ENCODE data around the gene ACYP2.
A peak's percentile ranks its signal among the peaks of the same experiment; 100 is the strongest.
"Not testable (repeated sequence)": the region's sequence is repeated elsewhere in the genome, so short reads cannot be mapped to it uniquely, and the experiment has no call there.

The ACYP2 gene

DNA sequence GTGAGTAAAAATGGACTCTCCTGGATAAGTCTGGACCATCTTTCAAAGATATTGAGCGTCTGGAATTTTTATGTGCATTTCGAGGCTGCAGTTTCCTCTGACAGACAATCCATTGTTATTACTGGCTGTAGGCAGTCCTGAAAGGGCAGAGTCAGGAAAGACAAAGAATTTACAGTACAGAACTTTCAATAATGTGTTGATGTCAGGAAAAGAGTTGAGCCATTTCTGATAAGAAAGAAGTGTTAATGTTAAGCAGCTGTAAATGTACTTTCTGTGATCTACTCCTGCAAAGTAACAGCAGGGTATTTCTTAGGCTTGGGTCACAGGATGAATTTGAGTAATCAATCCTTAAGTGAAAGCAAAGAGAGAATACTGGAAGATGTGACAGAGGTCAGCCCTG lies 110.8 kb downstream of the ACYP2 start:
- peak; percentile 25 for DNase-seq (ENCODE audit: low spot score)

DNA sequence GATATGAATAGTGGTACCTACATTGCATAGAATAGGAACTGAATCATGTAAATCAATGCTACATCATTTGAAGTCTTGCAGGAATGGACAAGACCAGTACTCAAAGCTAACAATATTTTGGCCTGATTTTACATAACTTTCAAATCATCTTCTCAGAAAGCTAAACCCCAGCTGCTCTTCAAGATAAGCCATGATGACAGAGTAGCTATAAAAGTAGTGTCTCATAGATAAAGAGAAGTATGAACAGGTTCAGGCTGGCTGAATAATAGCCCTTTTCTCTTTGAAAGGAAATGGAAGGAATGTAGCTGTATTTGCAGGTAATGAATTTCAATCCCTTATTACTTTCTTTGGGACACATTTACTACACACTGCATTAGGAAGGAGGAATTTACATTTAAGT lies 112.4 kb downstream of the ACYP2 start:
- DNase-seq (ENCODE audit: low spot score) = no peak

DNA sequence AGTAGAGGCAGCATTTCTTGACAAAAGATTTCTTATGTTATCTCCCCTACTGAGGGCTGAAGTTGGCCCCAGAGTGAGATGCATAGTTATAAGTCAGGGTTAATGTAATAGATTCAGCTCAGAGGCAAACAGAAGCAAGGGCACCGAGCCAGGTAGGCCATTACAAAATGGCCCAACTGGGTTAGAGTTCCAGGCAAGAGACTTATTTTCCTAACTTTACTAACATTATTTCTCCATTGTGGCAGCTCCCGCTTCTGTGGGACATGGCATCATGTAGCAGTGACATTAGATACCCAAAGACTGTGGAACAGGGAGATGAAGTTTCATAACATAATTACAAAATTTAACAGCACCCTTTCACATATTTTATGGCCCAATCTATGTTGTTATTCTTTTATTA lies 113.5 kb downstream of the ACYP2 start:
- DNase-seq (ENCODE audit: low spot score) = no peak

DNA sequence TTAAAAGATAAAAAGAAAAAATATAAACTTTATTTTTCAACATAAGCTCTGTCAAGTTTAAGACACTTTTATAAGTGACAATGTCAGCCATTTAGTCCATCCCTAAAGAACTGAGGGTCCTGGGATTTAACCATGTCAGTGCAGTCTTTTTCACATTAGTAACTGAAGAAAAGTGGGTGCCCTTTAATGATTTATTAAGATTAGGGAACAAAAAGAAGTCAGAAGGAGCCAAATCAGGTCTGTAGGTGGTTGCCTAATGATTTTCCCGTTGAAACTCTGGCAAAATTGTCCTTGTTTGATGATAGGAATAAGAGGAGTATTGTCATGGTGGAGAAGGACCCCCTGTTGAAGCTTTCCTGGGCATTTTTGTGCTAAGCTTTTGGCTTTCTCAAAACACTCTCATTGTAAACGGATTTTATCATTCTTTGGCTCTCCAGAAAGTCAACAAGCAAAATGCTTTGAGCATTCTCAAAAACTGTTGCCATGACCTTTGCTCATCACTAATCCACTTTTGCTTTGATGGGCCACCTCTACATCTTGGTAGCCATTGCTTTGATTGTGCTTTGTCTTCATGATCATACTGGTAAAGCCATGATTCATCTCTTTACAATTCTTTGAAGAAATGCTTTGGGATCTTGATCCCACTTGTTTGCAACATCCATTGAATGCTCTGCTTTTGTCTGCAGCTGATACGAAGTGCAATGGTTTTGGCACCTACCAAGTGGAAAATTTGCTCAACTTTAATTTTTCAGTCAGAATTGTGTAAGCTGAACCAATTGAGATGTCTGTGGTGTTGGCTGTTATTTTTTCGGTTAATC lies 118.6 kb downstream of the ACYP2 start:
- DNase-seq (ENCODE audit: low spot score) = no peak

DNA sequence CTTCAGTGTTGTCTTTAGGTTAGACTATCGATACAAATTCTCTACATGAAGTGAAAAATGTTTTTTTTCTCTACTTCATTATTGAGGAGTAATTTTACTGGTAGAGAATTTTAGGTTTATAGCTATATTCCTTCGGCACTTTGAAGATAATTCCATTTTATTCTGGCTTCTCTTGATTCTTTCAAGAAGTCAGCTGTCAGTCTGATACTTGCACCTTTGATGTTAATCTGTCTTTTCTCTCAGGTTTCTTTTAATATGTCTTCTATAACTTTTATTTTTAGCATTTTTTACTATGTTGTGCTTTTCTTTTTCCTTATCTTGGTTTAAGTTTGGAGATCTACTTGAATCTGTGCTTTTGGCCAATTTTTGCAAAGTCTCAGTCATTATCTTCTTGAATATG lies 122.0 kb downstream of the ACYP2 start:
- no peak for DNase-seq (ENCODE audit: low spot score)

DNA sequence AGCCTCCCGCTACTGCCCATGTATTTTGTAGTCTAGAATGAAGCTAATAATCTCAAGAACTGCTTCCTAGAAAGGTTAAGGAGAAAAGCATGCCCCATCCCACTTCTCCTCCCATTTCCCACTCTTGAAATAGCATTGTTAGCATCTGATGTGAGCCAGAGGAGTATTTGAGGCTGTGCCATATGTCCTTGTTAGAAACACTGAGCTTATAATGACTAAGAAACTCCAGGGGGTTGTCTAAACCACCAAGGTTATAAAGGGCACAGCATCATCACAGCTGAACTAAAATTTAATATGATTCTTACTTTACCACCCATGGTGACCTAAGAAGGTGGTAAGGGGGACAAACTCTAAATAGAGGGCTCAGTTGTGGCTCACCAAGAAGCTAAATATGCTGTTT lies 124.0 kb downstream of the ACYP2 start:
- DNase-seq (ENCODE audit: low spot score) = no peak

DNA sequence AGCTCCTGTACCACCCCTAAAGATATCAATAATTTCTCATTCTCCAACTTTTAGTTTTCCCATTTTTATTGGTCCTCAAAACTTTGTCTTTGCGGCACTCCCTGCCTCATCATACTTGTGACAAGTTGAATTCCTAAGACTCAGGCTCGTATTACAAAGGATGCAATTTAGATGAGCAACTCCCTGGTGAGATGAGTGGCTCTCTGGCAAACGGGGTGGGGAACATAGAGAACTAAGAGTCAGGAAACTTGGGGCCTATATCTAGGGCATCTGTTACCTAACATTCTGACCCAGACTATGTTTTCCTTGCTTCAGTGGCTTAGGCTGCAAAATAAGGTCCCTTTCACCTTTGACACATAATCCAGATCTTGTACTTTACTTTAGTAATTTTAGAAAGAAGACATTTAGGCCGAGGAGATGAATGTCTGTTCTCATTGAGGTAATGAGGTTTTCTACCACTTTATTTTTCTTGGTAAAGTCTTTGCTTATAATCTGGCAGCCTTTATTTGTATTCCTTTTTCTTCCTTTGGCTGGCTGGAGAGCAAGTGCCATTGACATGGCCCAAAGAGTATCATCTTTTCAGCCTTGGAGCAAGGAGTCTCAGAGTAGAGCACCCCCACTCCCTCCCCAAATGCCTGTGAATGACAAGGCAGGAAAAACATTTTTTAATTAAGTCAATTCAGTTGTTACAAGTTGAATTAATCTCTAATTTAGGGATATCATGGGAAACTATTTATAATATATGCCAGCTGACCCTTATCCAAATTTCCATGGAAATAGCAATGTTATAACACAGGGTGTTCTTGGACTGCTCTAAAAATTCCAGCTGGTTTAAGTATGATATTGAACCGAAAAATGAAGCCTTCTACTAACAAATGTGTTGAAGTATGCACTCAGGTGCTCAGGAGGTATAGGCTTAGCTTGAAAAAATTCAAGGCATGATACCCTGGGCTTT lies 125.4 kb downstream of the ACYP2 start:
- no peak for DNase-seq (ENCODE audit: low spot score)

DNA sequence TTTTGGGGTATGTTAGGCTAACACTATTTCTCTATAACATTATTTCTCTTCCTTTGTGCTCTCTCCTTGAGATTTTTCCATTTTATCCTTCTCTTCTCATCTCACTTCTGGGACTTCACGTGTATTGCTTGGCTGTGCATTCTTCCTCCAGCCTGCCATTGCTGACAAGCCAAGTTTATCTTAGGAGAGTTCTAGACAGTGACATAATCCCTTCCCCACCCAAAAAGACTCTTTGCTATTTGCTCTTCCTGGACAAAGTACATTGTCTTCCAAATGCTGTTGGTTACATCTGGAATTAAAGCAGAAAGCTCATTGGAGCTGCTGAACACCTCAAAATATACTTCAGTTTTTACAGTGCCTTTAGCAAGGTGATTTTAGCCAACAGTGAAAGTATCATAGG lies 131.7 kb downstream of the ACYP2 start:
- DNase-seq (ENCODE audit: low spot score) = no peak

DNA sequence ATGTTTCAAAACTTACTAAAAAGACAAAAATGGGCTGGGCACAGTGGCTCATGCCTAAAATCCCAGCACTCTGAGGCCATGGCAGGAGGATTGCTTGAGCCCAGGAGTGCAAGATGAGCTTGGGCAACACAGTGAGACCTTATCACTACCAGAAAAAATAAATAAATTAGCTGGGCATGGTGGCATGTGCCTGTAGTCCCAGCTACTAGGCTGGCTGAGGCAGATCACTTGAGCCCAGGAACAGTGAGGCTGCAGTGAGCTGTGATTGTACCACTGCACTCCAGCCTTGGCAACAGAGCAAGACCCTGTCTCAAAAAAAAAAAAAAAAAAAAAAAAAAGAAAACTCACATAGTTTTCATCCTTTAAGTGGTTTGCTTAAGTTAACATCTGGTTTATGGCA lies 134.2 kb downstream of the ACYP2 start:
- no peak for DNase-seq (ENCODE audit: low spot score)

DNA sequence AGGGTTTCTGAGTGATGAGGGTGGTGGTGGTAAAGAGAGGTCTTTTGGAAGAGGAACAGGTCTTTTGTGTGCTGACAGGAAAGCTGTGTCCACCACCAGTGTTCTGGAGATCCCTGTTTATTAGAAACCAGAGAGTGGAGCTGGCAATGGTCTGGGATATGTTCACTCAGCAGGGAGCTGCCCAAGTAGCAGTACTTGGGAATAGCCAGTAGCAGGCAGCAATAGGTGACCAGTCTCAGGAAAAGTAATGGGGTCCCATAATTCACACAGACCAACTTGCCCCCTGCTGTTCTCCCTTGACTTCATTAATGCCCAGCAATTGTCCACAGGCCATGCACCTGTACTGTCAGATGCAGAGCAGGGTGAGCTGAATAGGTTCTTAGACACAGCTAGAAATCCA lies 138.8 kb downstream of the ACYP2 start:
- no peak for DNase-seq (ENCODE audit: low spot score)

DNA sequence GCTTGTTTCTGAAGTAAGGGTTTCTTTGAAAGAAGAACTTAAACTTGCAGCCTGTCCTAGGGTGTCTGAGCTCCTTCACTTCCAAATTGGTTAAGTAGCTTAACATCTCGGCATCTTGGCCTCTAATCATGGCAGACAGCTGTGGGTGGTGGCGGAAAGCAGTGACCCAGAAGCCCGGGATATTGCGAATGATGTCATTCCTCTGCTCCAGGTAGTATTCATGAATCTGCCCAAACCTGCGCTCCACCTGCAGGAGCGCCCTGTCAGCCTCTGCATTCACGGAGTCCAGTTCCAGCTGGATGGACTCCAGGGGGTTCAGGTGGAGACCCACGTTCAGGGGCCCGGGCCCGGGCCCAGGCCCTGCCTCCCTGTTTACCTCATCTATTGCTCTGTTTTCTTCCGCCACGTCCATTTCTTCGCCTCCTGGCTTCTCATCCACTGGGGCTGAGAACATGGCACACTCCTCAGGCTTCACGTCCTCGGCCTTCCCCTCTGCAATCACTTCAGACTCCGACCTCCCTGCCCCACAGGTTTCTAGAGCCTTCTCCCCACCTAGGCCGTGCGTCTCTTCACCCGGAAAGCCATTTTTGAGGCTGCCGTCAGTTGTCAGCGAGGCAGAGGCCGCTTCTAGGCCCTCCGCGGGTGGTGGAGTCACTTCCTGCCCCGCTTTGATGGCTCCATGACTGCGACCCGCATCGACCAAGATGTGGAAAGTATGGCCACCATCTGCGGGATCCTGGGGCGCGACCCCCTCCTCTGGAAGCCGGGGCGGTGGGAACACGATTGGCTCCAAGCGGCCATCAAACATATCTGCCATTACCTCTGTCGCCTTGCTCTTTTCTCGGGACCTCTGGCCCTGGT lies 140.0 kb downstream of the ACYP2 start:
- no peak for DNase-seq (ENCODE audit: low spot score)

DNA sequence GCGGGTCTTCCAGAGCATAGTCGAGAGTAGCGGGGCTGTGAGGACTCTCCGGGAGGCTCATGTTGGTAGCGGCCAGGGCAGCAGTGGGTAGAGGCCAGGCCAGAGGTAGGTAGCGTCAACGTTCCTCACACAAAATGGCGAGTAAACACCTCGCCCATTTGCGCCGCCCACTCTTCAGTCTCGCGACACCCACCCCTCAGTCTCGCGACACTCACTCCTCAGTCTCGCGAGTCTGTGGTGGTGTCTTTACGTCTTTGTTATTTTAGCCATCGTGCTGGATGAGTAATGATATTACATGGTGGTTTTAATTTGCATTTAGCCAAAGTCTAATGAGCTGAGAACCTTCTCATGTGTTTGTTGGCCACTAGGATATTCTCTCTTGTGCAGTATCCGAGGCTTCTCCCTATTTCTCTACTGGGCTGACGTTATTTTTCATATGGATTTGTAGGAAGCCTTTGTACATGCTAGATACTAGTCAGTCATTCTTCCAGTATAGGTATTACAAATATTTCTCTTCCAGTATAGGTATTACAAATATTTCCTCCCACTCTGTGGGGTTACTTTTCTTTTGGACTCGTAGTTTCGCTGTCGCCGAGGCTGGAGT lies 140.8 kb downstream of the ACYP2 start, which contains the start of gene TSPYL6:
TSS of gene TSPYL6 (minus strand) at position 139 of the 604 bp plus-strand sequence. CDS start at position 61, 78 bp downstream.
- DNase-seq (ENCODE audit: low spot score) = no peak

DNA sequence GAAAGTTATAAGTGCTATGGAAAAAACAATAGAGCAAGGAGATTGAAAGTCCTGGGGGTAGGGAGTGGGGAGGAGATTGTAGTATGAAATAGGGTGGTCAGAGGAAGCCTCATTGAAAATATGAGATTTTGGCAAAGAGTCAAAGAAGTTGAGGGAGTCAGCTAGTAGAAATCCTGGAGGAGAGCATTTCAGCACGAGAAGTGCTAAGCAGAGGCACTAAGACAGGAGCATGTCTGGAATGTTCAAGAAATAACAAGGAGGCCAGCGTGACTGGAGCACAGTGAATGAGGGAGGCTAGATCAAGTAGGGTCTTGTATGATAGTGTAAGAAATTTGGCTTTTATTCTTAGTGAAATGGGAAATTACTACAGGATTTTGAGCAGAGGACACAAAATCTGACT lies 142.8 kb downstream of the ACYP2 start:
- no peak for DNase-seq (ENCODE audit: low spot score)

DNA sequence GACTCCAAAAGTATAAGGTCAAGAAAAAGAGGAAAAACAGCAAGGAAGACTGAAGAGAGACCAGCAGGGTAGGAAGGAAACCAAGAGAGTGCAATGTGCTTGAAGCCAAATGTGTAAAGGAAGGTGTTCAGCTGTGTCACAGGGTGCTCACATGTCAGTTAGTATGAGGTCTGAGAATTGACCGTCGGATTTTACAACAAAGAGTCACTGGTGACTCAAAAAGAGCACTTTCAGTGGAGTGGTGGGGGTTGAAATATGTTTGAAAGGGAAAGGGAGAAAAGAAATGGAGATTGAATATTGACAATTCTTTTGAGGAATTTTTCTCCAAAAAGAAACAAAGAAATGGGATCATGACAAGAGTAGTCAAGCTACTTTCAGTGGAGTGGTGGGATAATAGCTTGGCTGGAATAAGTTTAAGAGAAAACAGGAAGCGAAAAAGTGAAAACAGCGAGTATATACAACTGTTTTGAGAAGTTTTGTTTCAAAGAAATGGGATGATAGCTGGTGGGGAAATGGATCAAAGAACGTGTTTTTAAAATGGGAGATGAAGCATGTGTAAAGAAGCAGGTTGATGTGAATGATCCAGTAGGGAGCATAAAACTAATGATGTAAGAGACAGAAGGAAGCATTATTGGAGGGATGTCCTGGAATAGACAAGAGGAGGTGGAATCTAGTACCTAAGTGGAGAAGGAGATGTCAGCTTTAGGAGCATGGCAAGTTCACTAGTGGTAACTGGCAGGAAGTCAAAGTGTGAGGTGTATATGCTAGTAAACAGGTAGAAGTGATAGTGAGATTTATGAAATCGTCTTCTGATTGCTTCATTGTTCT lies 144.2 kb downstream of the ACYP2 start:
- no peak for DNase-seq (ENCODE audit: low spot score)

DNA sequence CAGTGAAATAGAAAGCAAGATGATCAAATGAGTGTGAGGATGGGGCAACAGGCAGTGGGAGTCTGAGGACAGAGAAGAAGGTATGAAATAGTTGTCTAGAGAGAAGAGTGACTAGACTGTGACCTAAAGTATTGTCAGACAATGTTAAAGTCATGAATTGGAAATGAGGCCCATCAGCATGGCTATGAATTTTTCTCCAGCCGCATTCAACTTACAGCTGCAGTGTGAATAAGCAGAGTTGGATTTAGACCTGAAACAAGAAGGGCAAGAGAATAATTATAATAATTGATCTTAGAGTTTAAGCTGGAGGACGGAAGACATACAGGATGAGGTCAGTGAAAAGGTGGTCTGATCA lies 144.8 kb downstream of the ACYP2 start:
- DNase-seq (ENCODE audit: low spot score) = no peak

DNA sequence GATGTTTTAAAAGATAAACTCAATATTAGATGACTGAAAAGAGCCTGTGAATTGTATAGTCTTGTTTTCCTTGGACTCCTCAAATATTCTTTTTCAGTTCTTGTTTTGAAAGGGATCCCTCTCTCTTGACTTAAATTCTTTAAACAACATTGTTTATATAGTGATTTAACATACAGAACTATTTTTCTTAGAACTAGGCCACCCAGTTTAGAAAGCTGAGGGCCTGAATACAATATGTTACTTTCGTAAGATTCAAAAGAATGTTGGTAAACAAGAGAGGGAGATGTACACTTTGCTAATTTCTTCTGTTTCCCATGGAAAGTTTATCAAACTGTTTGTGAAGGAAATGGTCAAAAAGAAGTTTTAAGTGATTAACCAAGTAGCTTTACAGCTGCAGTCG lies 146.1 kb downstream of the ACYP2 start:
- DNase-seq (ENCODE audit: low spot score) = no peak

DNA sequence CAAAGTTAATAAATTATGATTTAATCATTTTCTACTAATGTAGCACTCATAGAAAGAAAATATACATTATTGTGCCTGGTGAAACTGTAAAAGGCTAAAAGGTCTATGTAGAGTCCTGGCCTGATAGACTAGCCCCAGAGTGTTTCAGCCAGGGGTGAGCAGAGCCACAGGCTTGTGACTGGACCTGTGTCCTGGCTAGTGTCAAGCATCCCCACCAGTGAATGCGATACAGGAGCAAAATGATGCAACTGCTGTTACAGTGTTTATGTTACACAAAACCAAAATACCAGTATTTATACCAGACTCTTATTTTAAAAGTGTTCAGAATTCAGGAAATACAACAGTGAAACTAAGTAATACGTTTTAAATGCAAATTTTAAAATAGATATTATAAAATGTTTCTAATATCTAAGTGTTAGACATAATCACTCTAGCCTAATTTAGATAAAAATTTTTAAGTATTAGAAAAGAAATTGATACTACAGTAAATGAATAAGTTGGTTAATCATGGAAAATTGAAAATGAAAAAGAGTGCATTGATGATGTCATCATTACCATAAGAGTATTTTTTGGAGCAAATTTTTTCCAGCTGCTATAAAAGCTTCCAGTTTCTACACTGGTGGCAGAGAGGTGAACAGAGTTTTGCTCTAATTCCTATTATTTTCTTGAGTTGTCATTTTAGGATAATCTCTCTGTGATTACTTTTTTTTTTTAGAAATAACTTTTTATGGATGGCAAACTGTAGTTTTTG lies 146.8 kb downstream of the ACYP2 start:
- DNase-seq (ENCODE audit: low spot score) = no peak

DNA sequence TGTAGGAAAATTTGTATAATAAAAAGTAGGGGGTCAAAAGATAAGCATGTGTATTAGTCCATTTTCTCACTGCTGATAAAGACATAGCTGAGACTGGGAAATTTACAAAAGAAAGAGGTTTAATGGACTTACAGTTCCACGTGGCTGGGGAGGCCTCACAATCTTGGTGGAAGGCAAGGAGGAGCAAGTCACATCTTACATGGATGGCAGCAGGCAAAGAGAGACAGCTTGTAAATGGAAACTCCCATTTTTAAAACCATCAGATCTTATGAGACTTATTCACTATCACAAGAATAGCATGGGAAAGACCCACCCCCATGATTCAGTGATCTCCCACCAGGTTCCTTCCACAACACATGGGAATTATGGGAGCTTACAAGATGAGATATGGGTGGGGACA lies 149.7 kb downstream of the ACYP2 start:
- not testable (repeated sequence) for DNase-seq (ENCODE audit: low spot score)

DNA sequence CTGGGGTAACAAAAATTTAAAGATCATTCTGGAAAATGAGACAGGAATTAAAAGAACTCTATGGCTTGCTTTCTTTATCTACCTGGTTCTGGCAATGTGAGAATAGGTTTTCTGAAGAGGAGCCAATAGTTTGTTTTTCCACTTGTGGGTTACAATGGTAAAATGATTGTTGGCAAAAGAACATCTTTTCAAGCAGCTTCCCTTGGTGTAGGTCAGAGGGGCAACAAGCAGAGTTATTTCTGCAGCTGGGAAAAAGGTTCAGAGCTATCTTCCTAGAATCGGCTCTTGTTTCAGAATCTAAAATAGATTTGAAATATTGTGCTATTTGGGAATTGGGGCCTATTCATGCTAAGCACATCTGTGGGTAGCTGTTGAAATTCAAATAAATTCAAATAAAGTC lies 152.2 kb downstream of the ACYP2 start:
- DNase-seq (ENCODE audit: low spot score) = no peak

DNA sequence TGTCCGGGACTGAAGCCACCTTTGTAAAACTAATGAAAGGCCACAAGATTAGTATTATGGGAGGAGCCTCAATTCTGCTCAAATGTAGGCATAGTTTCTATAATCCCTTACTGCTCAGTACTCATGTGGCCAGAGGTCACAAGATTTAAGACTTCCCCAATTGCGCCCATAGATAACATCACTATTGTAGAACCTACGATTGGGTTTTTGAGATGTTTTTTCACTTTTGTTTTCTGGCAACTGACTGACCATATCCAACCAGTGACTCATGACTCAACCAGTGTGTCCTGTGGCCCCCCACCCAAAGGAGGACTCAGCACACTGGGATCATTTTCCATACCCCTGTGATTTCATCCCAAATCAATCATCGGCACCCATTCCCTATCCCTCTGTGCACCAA lies 155.8 kb downstream of the ACYP2 start:
- no peak for DNase-seq (ENCODE audit: low spot score)

Measured in Ammon's horn (tissue), 1 donor.